ENCODE measurements around the gene XRCC5. TPM values are rescaled to one million over a fixed set of nuclear protein-coding genes. Genes with fewer than 3 reads are reported as not detected.

The XRCC5 gene
- 313 TPM for total RNA-seq

GRCh38 chr2:216108967-216109921 lies at the start of gene XRCC5:
Gene XRCC5, plus strand, starts transcription at chr2:216109348. Its CDS starts 89 bp downstream, at chr2:216109437.

DNA sequence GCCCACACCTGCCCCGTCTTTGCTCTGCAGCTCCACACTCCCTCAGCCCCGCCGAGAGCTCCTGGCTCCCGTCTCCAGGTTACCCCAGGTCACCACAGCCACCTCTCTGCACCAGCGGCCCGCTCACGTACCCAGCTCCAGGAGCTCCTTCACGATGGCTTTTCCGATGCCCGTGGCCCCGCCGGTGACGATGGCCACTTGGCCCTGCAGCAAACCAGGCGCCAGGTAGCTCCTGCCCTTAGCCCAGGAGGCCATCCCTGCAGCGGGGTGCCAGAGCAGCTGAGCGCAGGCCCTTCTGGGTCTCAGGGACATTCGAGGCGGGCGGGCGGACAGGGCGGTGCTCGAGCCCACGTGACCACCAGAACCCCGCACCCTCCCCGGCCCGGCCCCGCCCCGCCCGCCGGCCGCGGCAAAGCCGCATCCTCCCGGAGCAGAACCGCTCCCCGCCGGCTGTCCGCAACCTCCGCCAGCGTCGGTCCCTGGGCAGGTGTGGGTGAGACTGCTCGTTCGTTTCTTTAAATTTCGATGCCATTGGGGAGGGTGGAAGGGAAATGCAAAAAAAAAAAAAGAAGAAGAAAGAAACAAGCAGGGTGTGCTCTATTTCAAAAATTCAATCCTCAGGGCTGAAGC lies 27.5 kb upstream of the XRCC5 start, which contains the start of the genes PECR and TMEM169:
PECR (minus strand) TSS at position 323 of the 630 bp plus-strand sequence; CDS start at position 255, 68 bp downstream.
TMEM169 (plus strand) TSS at position 433 of the 630 bp plus-strand sequence. CDS start 14,045 bp downstream, outside the sequence.

Other genes with a start within 250 kb of the XRCC5 start
- 29.5 TPM for gene MREG, start 95.8 kb upstream of the XRCC5 start, total RNA-seq
- gene PECR, start 27.5 kb upstream of the XRCC5 start, total RNA-seq = 19.3 TPM
- gene TMEM169, start 27.4 kb upstream of the XRCC5 start, total RNA-seq = 19.5 TPM

Measured in camera-type eye (tissue), 1 donor.